GM12892 (cell line): ENCODE measurements around the gene PTK6.

Experiments used
- DNase-seq: peaks from one replicate; pipeline ENCODE4 v3.0.0; 2011; ENCODE audit not compliant: insufficient read length
- FAIRE-seq: peaks from 2 replicates; lab custom pipeline; 2011; peaks lifted over from hg19 to GRCh38; lab: Jason Lieb, UNC
- POLR2A ChIP-seq: IDR thresholded peaks from 2 replicates; pipeline ENCODE4 v1.6.1; 2011; ENCODE audit warnings: low read depth, low read length, control low read depth
- POLR2AphosphoS5 ChIP-seq: IDR thresholded peaks from 2 replicates; pipeline ENCODE4 v1.6.1; 2011; ENCODE audit warnings: low read depth, low read length, control low read depth
- TAF1 ChIP-seq: IDR thresholded peaks from 2 replicates; pipeline ENCODE4 v1.6.1; 2011; ENCODE audit warnings: low read depth, mild to moderate bottlenecking, control low read depth, low read length, borderline replicate concordance

The PTK6 gene

GRCh38 chr20:63478346-63479302, 58.6 kb downstream of the PTK6 start:
- TF ChIP-seq POLR2AphosphoS5 (no peak), TAF1 (no peak), POLR2A (no peak)
- DNase-seq (no peak), FAIRE-seq (no peak)
